SK-MEL-5 (cell line): ENCODE measurements around the gene H6PD. TPM values are rescaled to one million over a fixed set of nuclear protein-coding genes. Genes with fewer than 3 reads are reported as not detected.

ENCODE experiments used
- DNase-seq: peaks from one replicate; pipeline ENCODE4 v3.0.0-alpha.2; 2016; ENCODE audit warnings: low read depth, low spot score
- in situ Hi-C: cut with HindIII; loops from 2 replicates; pipeline ENCODE4 v1.10.0; 2016; ENCODE audit warnings: low sequenced_read_pairs, high pct_unique_total_duplicates, low pct_unique_long_range_greater_than_20kb
- total RNA-seq: library from RNA; depleted of rRNA; stranded (reverse); fragments of >200 nt; shearing (Covaris generic); gene quantifications from 2 replicates; pipeline ENCODE4 v1.2.3, GENCODE V29; 2014

The H6PD gene
- total RNA-seq, 1 experiment from 2014 or later: 9.8 TPM

DNA sequence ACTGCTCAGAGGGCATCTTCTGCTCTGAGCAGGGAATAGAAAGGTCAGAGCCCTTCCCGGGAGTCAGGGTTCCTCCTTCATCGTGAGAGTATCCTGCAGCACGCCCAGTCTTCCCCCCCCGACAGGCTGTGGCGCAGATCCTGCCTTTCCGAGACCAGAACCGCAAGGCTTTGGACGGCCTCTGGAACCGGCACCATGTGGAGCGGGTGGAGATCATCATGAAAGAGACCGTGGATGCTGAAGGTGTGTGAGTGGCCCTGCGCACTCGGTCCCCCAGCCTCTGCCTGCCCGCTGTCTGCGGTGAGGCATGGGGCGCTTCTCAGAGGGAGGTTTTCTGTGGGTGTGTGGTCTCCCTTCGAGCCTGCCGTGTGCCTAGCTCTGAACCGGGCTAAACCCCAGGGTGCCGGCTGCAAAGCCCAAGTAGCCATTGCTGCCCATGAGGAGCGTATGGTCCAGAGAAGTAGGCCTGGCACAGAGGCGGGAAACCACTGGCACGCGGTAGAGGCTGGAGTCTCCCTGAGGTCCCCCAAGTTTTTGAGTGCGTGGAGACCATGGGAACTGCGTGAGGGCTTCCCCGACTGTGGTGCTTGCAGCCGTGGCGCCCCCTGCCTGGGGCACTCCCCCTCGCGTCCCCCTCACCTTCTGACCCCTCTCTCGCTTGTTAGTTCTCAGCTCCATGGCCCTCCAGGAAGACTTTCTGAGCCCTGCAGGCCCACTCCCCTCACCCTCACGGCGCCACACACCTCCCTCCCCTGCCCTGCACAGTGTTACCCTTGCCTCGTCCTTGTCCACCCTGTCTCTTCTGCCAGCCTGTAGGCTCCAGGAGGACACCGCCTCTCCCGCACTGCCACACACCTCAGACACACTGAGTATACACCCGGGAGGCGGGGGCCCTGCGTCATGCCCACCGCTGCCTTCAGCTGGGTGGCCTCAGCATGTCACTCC is 12.5 kb downstream of the H6PD start:
- no peak for DNase-seq
- in situ Hi-C loops: no loop called here

DNA sequence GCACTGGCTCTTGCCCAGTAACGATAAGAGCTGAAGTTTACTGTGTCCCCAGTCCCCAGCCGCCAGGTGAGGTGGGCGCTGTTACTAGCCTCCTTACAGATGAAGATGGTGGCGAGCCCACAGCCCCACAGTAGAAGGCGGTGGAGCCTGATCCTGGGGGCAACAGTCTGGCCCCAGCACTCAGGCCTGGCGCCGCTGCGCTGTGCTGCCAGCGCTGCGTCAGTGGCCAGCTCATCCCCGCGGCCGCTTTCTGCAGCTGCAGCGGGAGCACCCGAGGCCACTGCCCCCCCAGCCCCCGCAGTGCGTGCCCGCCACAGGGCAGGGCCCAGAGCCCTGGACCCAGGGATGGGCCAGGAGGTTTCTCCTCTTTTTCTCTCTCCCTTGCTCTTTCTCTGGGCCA is 13.3 kb downstream of the H6PD start:
- DNase-seq: no peak

GRCh38 chr1:9248341-9249262 is 14.0 kb downstream of the H6PD start:
- no peak for DNase-seq
- in situ Hi-C loops: no loop called here

More for the DNA sequence above, 13.3 kb downstream of the H6PD start:
- in situ Hi-C loops: no loop called here

- no peak for DNase-seq
- in situ Hi-C loops: no loop called here
Observed at GRCh38 chr1:9249263-9249533, 14.6 kb downstream of the H6PD start.

- in situ Hi-C loops: no loop called here
- DNase-seq: peak; percentile 61
Observed at GRCh38 chr1:9249534-9250410, 15.2 kb downstream of the H6PD start.

DNA sequence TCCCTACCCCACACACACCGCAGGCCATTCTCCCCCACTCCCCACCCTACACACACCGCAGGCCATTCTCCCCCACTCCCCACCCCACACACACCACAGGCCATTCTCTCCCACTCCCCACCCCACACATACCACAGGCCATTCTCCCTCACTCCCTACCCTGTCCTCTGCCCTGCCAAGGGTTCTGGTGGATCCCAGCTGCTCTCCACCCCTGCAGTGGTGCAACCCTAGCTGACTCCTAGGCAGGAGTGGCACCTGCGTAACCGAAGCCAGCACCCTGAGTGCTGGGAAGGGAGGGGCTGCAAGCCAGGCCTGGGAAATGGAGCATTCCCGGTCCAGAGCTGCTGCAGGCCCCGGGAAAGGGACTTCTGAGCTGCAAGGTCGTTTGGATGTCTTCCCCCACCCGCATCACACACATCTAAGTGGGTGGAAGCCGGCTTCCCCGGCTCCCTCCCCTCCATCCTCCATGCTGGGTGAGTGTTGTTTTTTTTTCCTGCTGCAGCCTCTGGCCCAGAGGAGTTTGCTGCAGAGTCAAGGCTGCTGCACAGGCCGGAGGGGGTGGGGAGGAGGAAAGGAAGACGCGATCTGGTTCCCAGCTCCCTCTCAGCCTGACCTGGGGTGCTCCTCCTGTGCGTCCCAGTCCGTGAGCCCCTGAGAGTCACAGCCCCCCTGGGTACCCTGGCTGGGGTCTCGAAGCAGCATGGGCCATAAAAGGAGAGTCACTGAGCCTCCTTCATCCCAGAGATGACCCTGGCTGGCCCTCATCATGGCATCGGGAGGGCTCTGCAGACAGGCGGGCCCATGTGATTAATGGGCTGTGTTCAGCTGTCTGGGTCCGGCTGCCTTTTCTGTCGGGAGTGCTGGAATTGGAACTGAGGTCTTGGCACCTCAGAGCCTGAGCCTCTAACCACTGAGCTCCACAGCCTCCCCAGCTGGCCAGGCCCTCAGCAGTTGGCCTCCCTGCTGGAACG is 16.1 kb downstream of the H6PD start:
- in situ Hi-C loops: no loop called here
- DNase-seq: no peak

DNA sequence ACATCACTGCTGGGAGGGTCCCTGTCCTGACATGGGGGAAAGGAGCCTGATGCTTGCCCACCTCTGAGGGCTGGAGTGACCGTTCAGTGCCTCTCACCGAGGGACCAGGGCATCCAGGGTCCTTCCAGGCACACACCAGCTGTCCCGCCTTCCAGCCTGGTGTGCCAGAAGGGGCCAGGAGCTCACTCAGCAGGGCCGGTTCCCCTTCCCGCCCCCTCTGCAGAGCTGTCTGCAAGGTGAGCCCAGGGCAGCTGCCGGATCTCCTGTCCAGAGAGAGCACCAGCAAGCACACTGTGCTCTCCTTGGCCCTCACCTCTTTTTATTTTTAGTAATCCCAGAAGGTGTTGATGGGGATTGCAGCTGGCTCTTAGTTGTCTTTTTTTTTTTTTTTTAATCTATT is 16.9 kb downstream of the H6PD start:
- in situ Hi-C loops: no loop called here
- no peak for DNase-seq

DNA sequence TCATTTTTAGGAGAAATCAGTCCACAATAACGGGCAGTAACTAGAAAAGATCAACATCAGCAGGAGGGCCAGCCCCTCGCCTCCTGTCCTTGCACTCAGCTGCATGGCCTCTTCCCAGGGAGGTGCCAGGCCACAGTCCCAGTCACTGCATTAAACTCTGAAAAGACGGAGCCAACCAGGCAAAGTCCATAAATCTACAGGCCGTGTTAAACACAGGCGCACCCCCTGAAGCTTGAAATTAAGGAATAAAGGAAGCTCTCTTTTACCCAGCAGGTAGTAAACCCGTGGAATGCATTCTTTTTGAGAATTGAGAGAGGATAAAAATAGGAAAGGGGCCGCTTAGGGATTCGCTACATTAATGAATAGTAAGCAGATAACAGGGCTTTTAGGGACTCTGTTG is 18.4 kb downstream of the H6PD start:
- in situ Hi-C loops: no loop called here
- DNase-seq: peak; percentile 11

- no peak for DNase-seq
- in situ Hi-C loops: no loop called here
Observed at GRCh38 chr1:9253453-9254105, 19.0 kb downstream of the H6PD start.

DNA sequence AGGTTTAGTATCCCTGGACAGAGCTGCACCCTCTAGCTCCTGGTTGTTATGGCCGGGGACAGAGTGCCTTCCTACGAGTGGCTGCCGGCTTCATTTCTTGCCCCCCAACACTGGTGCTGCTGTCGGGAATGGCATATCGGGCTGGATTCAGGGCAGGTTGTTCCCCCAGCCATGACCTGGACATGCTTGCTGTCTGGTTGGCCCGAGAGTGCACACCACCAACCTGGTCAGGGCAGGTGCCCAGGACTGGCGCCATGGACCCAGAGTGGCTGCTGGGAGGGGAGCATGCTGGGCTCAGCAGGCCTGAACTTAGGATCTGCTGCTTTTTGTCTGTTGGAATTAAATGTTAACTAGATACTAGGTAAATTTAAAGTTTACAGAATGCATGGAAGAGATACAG is 21.8 kb downstream of the H6PD start:
- in situ Hi-C loops: no loop called here
- DNase-seq: no peak

DNA sequence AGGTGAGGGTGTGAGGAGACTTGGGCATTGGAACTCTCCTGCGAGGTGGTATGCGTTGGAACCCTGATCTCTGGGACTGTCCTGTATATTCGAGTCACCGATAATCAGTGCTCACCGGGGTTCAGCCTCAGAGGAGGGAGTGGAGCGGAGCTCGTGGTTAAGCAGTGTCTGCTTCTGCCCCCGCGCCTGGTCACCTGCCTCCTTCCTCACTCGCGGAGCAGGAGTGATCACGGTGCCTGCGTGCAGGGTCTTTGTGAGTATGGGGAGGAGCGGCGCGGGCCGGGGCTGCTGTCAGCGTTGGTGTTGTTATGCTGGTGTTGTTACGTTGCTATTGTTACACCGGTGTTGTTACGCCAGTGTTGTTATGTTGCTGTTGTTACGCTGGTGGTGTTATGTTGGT is 23.3 kb downstream of the H6PD start:
- no peak for DNase-seq
- in situ Hi-C loops: no loop called here

GRCh38 chr1:9258629-9259028 is 24.1 kb downstream of the H6PD start:
- no peak for DNase-seq
- in situ Hi-C loops: no loop called here

DNA sequence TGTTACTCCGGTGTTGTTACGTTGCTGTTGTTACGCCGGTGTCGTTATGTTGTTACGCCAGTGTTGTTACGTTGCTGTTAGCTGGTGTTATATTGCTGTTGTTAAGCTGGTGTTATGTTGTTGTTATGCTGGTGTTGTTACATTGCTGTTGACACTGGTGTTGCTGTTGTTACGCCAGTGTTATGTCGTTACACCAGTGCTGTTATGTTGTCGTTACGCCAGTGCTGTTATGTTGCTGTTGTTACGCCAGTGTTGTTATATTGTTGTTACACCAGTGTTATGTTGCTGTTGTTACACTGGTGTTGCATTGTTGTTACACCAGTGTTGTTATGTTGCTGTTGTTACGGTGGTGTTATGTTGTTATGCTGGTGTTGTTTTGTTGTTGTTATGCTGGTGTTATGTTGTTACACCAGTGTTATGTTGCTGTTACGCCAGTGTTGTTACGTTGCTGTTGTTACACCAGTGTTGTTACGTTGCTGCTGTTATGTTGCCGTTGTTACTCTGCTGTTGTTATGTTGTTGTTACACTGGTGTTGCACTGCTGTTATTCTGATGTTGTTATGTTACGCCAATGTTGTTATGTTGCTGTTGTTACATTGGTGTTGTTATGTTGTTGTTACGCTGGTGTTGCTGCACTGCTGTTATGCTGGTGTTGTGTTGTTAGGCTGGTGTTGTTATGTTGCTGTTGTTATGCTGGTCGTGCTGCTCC is 25.6 kb downstream of the H6PD start:
- in situ Hi-C loops: no loop called here
- no peak for DNase-seq

GRCh38 chr1:9261496-9261895 is 26.9 kb downstream of the H6PD start:
- in situ Hi-C loops: no loop called here
- DNase-seq: no peak

DNA sequence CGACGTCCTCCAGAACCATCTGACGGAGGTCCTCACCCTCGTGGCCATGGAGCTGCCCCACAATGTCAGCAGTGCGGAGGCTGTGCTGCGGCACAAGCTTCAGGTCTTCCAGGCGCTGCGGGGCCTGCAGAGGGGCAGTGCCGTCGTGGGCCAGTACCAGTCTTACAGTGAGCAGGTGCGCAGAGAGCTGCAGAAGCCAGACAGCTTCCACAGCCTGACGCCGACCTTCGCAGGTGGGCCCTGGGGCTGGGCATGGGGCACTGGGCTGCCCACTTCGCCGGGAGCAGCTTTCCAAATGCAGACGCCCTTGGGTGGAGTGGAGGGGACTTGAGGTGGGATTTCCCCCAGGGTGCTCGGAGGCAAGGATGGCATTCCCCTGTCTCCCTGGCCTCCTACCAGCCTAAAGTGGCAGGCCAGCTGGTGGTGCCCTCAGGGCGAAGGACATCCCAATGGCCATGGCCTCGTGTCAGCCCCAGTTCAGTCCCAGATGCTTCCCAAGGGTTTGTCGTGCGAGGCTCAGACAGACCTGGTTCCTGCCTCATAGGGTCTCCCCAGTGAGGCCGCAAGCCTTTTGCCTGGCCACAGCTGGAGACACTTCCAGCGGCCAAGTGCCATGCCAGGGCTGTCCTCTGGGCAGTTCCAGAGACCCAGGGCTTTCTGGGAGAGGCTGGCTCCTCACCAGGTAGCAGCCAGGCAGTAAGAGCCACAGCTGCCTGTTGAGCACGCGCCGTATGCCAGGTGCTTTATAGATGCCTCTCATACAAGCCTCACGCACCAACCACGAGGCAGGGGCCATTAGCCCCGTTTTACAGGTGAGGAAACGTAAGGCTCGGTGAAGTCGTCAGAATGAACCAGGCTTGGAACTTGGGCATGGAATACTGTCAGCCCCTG is 27.8 kb downstream of the H6PD start:
- no peak for DNase-seq
- in situ Hi-C loops: no loop called here
